ENCODE data around the gene FNIP1. TPM values are rescaled to one million over a fixed set of nuclear protein-coding genes. Genes with fewer than 3 reads are reported as not detected.
"Not testable (repeated sequence)": the region's sequence is repeated elsewhere in the genome, so short reads cannot be mapped to it uniquely, and the experiment has no call there.

Gene FNIP1
- total RNA-seq, 1 donor from 2014 or later = 60.7 TPM

GRCh38 chr5:131684595-131684994 lies 112.2 kb downstream of the FNIP1 start:
- no peak for DNase-seq (ENCODE audit: low spot score)

GRCh38 chr5:131684051-131684450 lies 112.8 kb downstream of the FNIP1 start:
- DNase-seq (ENCODE audit: low spot score) = no peak

- DNase-seq (ENCODE audit: low spot score) = no peak
Observed at GRCh38 chr5:131682826-131683225, 114.0 kb downstream of the FNIP1 start.

GRCh38 chr5:131682175-131682574 lies 114.6 kb downstream of the FNIP1 start:
- no peak for DNase-seq (ENCODE audit: low spot score)

- DNase-seq (ENCODE audit: low spot score) = no peak
Observed at GRCh38 chr5:131679911-131680310, 116.9 kb downstream of the FNIP1 start.

- not testable (repeated sequence) for DNase-seq (ENCODE audit: low spot score)
Observed at GRCh38 chr5:131678273-131678672, 118.5 kb downstream of the FNIP1 start.

- no peak for DNase-seq (ENCODE audit: low spot score)
Observed at GRCh38 chr5:131677115-131677514, 119.7 kb downstream of the FNIP1 start.

GRCh38 chr5:131672776-131673175 lies 124.0 kb downstream of the FNIP1 start:
- DNase-seq (ENCODE audit: low spot score) = no peak

- DNase-seq (ENCODE audit: low spot score) = peak; percentile 96
Observed at GRCh38 chr5:131671994-131672655, 124.7 kb downstream of the FNIP1 start.

GRCh38 chr5:131671409-131671808 lies 125.4 kb downstream of the FNIP1 start:
- DNase-seq (ENCODE audit: low spot score) = no peak

- DNase-seq (ENCODE audit: low spot score) = no peak
Observed at GRCh38 chr5:131664929-131665328, 131.9 kb downstream of the FNIP1 start.

- no peak for DNase-seq (ENCODE audit: low spot score)
Observed at GRCh38 chr5:131661933-131662332, 134.9 kb downstream of the FNIP1 start.

GRCh38 chr5:131659841-131660240 lies 137.0 kb downstream of the FNIP1 start:
- no peak for DNase-seq (ENCODE audit: low spot score)

GRCh38 chr5:131659290-131659689 lies 137.5 kb downstream of the FNIP1 start:
- DNase-seq (ENCODE audit: low spot score) = no peak

- no peak for DNase-seq (ENCODE audit: low spot score)
Observed at GRCh38 chr5:131654776-131655175, 142.0 kb downstream of the FNIP1 start.

GRCh38 chr5:131654309-131654708 lies 142.5 kb downstream of the FNIP1 start:
- no peak for DNase-seq (ENCODE audit: low spot score)

- DNase-seq (ENCODE audit: low spot score) = no peak
Observed at GRCh38 chr5:131649161-131649560, 147.7 kb downstream of the FNIP1 start.

- DNase-seq (ENCODE audit: low spot score) = no peak
Observed at GRCh38 chr5:131647048-131647769, 149.6 kb downstream of the FNIP1 start.

- no peak for DNase-seq (ENCODE audit: low spot score)
Observed at GRCh38 chr5:131644822-131645221, 152.0 kb downstream of the FNIP1 start.

- DNase-seq (ENCODE audit: low spot score) = no peak
Observed at GRCh38 chr5:131644370-131644769, 152.4 kb downstream of the FNIP1 start.

- DNase-seq (ENCODE audit: low spot score) = no peak
Observed at GRCh38 chr5:131641494-131641893, 155.3 kb downstream of the FNIP1 start.

- DNase-seq (ENCODE audit: low spot score) = no peak
Observed at GRCh38 chr5:131640043-131640856, 156.6 kb downstream of the FNIP1 start.
